ENCODE data around the gene PANK1. TPM values are rescaled to one million over a fixed set of nuclear protein-coding genes. Genes with fewer than 3 reads are reported as not detected.

PANK1 gene
- total RNA-seq, 1 experiment from 2014 or later = 24.9 TPM

DNA sequence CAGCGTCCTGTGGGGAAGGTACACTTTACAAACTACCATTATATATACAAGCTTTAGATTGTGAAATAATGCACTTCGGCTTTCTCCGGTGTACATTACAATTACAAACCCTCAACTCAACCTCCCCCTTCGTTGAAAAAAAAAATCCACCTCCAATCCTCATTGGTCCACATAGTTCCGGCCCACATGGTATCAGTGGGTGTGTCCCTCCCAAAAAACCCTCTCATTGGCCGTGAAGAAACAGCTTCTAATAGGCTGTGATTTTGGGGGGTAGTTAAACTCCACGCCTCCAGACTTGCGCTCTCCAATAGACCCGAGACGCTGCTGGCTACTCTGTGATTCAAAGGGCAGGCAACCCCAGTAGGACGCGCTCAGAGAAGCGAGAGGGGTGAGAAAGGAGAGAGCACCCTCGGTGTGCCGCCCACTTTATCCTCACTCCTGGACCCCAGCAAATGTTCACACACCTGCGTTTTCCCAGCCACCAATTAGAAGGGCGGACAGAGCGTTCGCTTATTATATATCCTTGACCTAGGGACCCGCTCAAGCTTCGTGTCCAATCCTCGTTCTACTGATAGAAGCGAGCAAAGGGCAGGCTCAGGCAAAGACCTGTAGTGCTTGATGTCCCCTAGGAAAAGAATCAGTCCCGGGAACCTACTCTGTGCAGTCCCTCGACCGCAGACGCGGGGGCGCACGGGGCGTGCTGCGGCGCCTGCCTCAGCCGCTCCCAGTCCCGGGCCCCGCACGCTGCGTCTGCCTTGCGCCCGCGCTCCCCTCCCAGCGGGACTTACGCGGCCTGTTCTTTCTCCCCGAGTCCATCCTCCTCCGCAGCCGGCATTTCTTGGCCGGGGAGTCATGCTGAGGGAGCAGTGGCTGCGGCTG lies 991 bp downstream of the PANK1 start (continued):
- TF ChIP-seq, protein P1, sequence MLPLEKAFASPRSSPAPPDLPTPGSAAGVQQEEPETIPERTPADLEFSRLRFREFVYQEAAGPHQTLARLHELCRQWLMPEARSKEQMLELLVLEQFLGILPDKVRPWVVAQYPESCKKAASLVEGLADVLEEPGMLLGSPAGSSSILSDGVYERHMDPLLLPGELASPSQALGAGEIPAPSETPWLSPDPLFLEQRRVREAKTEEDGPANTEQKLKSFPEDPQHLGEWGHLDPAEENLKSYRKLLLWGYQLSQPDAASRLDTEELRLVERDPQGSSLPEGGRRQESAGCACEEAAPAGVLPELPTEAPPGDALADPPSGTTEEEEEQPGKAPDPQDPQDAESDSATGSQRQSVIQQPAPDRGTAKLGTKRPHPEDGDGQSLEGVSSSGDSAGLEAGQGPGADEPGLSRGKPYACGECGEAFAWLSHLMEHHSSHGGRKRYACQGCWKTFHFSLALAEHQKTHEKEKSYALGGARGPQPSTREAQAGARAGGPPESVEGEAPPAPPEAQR (CRISPR knock-in tag; IDR thresholded peaks at IDR 0.05) = no peak
- TF ChIP-seq HMGA2 (CRISPR knock-in tag; IDR thresholded peaks at IDR 0.05) (no peak), ZNF423 (CRISPR knock-in tag; IDR thresholded peaks at IDR 0.05) (no peak), ATF1 (CRISPR knock-in tag; IDR thresholded peaks at IDR 0.05) (no peak), ESRRA (CRISPR knock-in tag; IDR thresholded peaks at IDR 0.05; ENCODE audit: borderline replicate concordance) (no peak), CREB1 (CRISPR knock-in tag; IDR thresholded peaks at IDR 0.05) (0 out of 2 replicates have a peak, but pooled peaks have one; percentile 16), CREM (CRISPR knock-in tag; IDR thresholded peaks at IDR 0.05) (0 out of 2 replicates have a peak, but pooled peaks have one; percentile 11), ZNF396 (CRISPR knock-in tag; IDR thresholded peaks at IDR 0.05; ENCODE audit: borderline replicate concordance) (no peak), RELA (CRISPR knock-in tag; IDR thresholded peaks at IDR 0.05; ENCODE audit: borderline replicate concordance) (no peak), GRHL2 (CRISPR knock-in tag; IDR thresholded peaks at IDR 0.05; ENCODE audit: insufficient replicate concordance, severe bottlenecking) (no peak), GABPB1 (CRISPR knock-in tag; IDR thresholded peaks at IDR 0.05) (peak; percentile 16), IRF2 (CRISPR knock-in tag; IDR thresholded peaks at IDR 0.05; ENCODE audit: borderline replicate concordance, low read depth) (no peak), FOXP1 (CRISPR knock-in tag; IDR thresholded peaks at IDR 0.05; ENCODE audit: borderline replicate concordance) (peak; percentile 74), SMAD3 (CRISPR knock-in tag; IDR thresholded peaks at IDR 0.05; ENCODE audit: borderline replicate concordance) (peak; percentile 83)
- TF ChIP-seq, protein P2, sequence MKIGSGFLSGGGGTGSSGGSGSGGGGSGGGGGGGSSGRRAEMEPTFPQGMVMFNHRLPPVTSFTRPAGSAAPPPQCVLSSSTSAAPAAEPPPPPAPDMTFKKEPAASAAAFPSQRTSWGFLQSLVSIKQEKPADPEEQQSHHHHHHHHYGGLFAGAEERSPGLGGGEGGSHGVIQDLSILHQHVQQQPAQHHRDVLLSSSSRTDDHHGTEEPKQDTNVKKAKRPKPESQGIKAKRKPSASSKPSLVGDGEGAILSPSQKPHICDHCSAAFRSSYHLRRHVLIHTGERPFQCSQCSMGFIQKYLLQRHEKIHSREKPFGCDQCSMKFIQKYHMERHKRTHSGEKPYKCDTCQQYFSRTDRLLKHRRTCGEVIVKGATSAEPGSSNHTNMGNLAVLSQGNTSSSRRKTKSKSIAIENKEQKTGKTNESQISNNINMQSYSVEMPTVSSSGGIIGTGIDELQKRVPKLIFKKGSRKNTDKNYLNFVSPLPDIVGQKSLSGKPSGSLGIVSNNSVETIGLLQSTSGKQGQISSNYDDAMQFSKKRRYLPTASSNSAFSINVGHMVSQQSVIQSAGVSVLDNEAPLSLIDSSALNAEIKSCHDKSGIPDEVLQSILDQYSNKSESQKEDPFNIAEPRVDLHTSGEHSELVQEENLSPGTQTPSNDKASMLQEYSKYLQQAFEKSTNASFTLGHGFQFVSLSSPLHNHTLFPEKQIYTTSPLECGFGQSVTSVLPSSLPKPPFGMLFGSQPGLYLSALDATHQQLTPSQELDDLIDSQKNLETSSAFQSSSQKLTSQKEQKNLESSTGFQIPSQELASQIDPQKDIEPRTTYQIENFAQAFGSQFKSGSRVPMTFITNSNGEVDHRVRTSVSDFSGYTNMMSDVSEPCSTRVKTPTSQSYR (CRISPR knock-in tag; IDR thresholded peaks at IDR 0.05) = no peak
- TF ChIP-seq, protein P3, sequence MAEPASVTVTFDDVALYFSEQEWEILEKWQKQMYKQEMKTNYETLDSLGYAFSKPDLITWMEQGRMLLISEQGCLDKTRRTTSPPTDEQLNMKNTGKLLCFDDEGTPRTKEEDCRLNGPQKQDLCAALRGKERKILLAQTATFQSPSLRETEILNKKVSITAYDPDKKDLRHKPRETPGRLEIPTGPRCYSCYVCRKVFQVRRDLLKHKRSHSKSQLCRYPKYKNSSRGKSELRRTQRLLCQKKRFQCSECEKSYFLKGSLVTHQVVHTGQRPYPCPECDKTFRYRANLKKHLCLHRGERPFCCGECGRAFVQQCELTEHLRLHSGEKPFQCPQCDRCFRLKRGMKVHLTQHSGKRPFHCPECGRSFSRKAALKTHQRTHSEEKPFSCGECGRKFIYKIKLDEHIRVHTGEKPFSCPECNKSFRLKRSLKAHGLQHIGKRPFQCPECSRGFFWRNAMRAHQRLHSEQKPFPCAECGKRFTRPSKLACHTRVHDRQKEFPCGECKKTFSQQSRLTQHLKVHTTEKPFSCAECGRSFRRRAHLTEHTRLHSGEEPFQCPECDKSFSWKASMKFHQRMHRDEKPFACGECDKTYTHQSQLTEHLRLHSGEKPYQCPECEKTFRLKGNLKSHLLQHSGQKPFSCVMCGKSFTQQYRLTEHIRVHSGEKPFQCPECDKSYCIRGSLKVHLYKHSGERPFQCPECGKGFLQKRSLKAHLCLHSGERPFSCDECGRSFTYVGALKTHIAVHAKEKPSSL (CRISPR knock-in tag; conservative IDR thresholded peaks at IDR 0.05) = no peak
- TF ChIP-seq, protein P4, sequence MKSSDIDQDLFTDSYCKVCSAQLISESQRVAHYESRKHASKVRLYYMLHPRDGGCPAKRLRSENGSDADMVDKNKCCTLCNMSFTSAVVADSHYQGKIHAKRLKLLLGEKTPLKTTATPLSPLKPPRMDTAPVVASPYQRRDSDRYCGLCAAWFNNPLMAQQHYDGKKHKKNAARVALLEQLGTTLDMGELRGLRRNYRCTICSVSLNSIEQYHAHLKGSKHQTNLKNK (CRISPR knock-in tag; IDR thresholded peaks at IDR 0.05) = 0 out of 2 replicates have a peak, but pooled peaks have one; percentile 67
- TF ChIP-seq, protein P5, sequence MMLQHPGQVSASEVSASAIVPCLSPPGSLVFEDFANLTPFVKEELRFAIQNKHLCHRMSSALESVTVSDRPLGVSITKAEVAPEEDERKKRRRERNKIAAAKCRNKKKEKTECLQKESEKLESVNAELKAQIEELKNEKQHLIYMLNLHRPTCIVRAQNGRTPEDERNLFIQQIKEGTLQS (CRISPR knock-in tag; conservative IDR thresholded peaks at IDR 0.05) = no peak
- TF ChIP-seq, protein P6, sequence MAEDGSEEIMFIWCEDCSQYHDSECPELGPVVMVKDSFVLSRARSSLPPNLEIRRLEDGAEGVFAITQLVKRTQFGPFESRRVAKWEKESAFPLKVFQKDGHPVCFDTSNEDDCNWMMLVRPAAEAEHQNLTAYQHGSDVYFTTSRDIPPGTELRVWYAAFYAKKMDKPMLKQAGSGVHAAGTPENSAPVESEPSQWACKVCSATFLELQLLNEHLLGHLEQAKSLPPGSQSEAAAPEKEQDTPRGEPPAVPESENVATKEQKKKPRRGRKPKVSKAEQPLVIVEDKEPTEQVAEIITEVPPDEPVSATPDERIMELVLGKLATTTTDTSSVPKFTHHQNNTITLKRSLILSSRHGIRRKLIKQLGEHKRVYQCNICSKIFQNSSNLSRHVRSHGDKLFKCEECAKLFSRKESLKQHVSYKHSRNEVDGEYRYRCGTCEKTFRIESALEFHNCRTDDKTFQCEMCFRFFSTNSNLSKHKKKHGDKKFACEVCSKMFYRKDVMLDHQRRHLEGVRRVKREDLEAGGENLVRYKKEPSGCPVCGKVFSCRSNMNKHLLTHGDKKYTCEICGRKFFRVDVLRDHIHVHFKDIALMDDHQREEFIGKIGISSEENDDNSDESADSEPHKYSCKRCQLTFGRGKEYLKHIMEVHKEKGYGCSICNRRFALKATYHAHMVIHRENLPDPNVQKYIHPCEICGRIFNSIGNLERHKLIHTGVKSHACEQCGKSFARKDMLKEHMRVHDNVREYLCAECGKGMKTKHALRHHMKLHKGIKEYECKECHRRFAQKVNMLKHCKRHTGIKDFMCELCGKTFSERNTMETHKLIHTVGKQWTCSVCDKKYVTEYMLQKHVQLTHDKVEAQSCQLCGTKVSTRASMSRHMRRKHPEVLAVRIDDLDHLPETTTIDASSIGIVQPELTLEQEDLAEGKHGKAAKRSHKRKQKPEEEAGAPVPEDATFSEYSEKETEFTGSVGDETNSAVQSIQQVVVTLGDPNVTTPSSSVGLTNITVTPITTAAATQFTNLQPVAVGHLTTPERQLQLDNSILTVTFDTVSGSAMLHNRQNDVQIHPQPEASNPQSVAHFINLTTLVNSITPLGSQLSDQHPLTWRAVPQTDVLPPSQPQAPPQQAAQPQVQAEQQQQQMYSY (CRISPR knock-in tag; IDR thresholded peaks at IDR 0.05) = no peak
- TF ChIP-seq, protein P7, sequence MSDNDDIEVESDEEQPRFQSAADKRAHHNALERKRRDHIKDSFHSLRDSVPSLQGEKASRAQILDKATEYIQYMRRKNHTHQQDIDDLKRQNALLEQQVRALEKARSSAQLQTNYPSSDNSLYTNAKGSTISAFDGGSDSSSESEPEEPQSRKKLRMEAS (CRISPR knock-in tag; IDR thresholded peaks at IDR 0.05) = peak; percentile 27
- TF ChIP-seq, protein P8, sequence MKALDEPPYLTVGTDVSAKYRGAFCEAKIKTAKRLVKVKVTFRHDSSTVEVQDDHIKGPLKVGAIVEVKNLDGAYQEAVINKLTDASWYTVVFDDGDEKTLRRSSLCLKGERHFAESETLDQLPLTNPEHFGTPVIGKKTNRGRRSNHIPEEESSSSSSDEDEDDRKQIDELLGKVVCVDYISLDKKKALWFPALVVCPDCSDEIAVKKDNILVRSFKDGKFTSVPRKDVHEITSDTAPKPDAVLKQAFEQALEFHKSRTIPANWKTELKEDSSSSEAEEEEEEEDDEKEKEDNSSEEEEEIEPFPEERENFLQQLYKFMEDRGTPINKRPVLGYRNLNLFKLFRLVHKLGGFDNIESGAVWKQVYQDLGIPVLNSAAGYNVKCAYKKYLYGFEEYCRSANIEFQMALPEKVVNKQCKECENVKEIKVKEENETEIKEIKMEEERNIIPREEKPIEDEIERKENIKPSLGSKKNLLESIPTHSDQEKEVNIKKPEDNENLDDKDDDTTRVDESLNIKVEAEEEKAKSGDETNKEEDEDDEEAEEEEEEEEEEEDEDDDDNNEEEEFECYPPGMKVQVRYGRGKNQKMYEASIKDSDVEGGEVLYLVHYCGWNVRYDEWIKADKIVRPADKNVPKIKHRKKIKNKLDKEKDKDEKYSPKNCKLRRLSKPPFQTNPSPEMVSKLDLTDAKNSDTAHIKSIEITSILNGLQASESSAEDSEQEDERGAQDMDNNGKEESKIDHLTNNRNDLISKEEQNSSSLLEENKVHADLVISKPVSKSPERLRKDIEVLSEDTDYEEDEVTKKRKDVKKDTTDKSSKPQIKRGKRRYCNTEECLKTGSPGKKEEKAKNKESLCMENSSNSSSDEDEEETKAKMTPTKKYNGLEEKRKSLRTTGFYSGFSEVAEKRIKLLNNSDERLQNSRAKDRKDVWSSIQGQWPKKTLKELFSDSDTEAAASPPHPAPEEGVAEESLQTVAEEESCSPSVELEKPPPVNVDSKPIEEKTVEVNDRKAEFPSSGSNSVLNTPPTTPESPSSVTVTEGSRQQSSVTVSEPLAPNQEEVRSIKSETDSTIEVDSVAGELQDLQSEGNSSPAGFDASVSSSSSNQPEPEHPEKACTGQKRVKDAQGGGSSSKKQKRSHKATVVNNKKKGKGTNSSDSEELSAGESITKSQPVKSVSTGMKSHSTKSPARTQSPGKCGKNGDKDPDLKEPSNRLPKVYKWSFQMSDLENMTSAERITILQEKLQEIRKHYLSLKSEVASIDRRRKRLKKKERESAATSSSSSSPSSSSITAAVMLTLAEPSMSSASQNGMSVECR (CRISPR knock-in tag; IDR thresholded peaks at IDR 0.05; ENCODE audit: borderline replicate concordance) = peak; percentile 20; the same call in 1 of the 2 replicates
